ENCODE measurements around the gene GNAS-AS1.

- TF ChIP-seq MAX (IDR thresholded peaks at IDR 0.05) (no peak), TAF1 (IDR thresholded peaks at IDR 0.05; ENCODE audit: low read depth) (no peak), REST (IDR thresholded peaks at IDR 0.05; ENCODE audit: low read depth) (no peak), RAD21 (IDR thresholded peaks at IDR 0.05; ENCODE audit: low read depth) (no peak), CEBPB (IDR thresholded peaks at IDR 0.05) (no peak), EGR1 (IDR thresholded peaks at IDR 0.05) (no peak), FOXM1 (IDR thresholded peaks at IDR 0.05; ENCODE audit: borderline replicate concordance, low read depth) (no peak), TCF12 (IDR thresholded peaks at IDR 0.05; ENCODE audit: low read depth) (no peak), YY1 (IDR thresholded peaks at IDR 0.05; ENCODE audit: low read depth) (no peak), EP300 (IDR thresholded peaks at IDR 0.05; ENCODE audit: borderline replicate concordance) (no peak), CREB1 (IDR thresholded peaks at IDR 0.05; ENCODE audit: low read depth) (no peak), NFIC (IDR thresholded peaks at IDR 0.05) (no peak)
Observed at GRCh38 chr20:58835231-58835630, 15.5 kb downstream of the GNAS-AS1 start.
